Smooth muscle cell of the umbilical artery (primary cell): Measurements from ENCODE around the gene TRPM7. TPM values are rescaled to one million over a fixed set of nuclear protein-coding genes. Genes with fewer than 3 reads are reported as not detected.

Experiments used
- total RNA-seq: library from RNA; depleted of rRNA; stranded (reverse); fragments of >200 nt; gene quantifications from 2 replicates; pipeline ENCODE4 v1.2.3, GENCODE V29; 2014

Gene TRPM7, protein sequence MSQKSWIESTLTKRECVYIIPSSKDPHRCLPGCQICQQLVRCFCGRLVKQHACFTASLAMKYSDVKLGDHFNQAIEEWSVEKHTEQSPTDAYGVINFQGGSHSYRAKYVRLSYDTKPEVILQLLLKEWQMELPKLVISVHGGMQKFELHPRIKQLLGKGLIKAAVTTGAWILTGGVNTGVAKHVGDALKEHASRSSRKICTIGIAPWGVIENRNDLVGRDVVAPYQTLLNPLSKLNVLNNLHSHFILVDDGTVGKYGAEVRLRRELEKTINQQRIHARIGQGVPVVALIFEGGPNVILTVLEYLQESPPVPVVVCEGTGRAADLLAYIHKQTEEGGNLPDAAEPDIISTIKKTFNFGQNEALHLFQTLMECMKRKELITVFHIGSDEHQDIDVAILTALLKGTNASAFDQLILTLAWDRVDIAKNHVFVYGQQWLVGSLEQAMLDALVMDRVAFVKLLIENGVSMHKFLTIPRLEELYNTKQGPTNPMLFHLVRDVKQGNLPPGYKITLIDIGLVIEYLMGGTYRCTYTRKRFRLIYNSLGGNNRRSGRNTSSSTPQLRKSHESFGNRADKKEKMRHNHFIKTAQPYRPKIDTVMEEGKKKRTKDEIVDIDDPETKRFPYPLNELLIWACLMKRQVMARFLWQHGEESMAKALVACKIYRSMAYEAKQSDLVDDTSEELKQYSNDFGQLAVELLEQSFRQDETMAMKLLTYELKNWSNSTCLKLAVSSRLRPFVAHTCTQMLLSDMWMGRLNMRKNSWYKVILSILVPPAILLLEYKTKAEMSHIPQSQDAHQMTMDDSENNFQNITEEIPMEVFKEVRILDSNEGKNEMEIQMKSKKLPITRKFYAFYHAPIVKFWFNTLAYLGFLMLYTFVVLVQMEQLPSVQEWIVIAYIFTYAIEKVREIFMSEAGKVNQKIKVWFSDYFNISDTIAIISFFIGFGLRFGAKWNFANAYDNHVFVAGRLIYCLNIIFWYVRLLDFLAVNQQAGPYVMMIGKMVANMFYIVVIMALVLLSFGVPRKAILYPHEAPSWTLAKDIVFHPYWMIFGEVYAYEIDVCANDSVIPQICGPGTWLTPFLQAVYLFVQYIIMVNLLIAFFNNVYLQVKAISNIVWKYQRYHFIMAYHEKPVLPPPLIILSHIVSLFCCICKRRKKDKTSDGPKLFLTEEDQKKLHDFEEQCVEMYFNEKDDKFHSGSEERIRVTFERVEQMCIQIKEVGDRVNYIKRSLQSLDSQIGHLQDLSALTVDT (N-terminal part only)
- total RNA-seq: 60.3 and 64.0 TPM in 2 replicates

DNA sequence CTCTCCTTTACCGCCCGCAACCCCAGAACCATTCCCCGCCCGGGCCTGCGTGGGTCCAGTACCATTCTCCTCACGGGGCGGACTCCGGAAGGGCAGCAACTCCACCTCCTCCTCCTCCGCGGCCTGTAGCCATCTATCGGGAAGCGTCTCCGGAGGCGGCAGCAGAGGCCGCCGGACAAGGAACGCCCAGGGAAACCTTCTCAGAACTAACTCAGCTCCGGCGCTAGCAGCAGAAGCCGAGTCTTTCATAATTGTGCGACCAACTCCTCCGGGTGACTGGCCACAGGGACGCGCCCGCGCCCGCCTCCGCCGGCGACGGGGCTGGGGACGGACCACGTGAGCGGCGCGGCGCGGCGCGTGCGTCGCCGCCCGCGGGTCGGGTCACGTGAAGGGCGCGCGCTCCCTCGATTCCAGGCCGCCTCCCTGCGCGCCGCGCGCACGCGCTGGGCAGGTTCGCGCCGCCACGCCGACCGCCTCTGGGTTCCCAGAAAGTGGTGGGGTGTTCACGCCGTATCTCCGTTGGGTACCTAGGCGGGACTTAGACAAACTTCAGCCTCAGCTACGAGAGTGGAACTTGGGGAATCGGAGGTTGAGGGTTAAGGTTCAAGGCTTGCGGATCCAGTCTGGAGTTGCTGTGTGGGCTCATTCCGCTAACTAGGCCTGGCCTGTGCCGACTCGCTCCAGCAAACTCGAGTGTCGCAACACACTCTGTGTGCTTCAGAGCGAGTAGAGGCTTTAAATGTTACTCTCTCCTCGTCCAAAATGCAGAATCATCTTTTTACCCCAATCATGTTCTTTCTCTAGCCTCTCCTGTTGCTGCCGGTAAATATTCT lies at the start of gene TRPM7:
Gene TRPM7 (minus strand): TSS at position 329 of the 833 bp plus-strand sequence. CDS start 264 bp downstream, at position 65.

DNA sequence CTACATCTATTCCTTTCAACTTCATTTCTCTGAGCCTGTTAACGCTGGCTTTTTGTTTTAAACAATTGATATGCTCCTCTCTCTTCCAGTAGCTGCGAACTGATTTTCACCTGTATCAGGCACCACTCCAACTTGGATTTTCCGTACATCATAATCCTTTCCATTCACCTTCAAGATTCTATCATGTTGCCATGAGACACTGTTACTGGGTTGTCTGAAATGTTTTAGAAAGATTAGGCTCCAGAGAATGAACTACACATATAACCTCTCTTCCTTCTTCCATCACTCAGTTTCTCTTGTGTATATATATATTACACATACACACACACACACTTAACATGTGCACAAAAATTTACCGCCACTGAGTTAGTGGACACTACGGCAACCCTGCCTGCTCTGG lies 140.0 kb downstream of the TRPM7 start, which contains the start of gene USP50:
Gene USP50 (minus strand): TSS at position 101 of the 400 bp plus-strand sequence. CDS start 141 bp downstream, outside the sequence.

Other genes with a start within 250 kb of the TRPM7 start
- not detected in 2 replicates for gene USP50, start 140.1 kb downstream of the TRPM7 start, total RNA-seq
- 62.1 and 94.4 TPM in 2 replicates for gene SPPL2A, start 78.9 kb upstream of the TRPM7 start, total RNA-seq
- 15.4 and 17.9 TPM in 2 replicates for gene AP4E1, start 221.9 kb upstream of the TRPM7 start, total RNA-seq